Activated T-cell treated with anti-CD3 and anti-CD28 coated beads for 1 hour (primary cell): ENCODE results near the gene CEP19.

Experiments
- DNase-seq: peaks from one replicate; pipeline ENCODE4 v3.0.0-alpha.2; 2020; ENCODE audit warnings: low read depth

CEP19 gene

DNA sequence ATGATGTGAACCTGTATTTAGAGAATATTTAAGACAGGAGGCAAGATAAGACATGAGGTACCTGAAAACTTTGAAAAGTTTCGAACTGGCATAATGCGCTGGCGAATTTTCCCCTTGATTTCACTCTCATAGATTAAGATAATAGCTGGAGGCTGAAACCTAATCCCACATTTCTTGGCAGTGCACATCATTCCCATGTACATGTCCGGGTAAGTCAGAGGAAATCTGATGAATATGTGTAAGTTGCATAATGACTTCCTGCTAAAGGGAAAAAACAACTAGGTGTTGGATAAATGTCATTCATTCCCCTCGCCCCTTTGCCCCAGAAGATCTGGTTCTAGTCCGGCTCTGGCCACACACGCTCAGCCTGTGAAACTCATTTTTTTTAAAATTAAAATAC lies 3.6 kb downstream of the CEP19 start:
- no peak for DNase-seq

- DNase-seq: no peak
Observed at GRCh38 chr3:196707566-196707965, 4.5 kb downstream of the CEP19 start.

GRCh38 chr3:196706731-196707130 lies 5.3 kb downstream of the CEP19 start:
- DNase-seq: no peak

GRCh38 chr3:196706327-196706726 lies 5.7 kb downstream of the CEP19 start:
- DNase-seq: no peak

GRCh38 chr3:196700801-196701200 lies 11.2 kb downstream of the CEP19 start:
- DNase-seq: no peak

GRCh38 chr3:196699749-196700148 lies 12.3 kb downstream of the CEP19 start:
- DNase-seq: no peak

GRCh38 chr3:196697270-196697669 lies 14.8 kb downstream of the CEP19 start:
- DNase-seq: no peak

GRCh38 chr3:196695849-196696226 lies 16.2 kb downstream of the CEP19 start:
- no peak for DNase-seq

GRCh38 chr3:196694941-196695848 lies 16.9 kb downstream of the CEP19 start:
- no peak for DNase-seq

- no peak for DNase-seq
Observed at GRCh38 chr3:196694202-196694638, 17.8 kb downstream of the CEP19 start.

DNA sequence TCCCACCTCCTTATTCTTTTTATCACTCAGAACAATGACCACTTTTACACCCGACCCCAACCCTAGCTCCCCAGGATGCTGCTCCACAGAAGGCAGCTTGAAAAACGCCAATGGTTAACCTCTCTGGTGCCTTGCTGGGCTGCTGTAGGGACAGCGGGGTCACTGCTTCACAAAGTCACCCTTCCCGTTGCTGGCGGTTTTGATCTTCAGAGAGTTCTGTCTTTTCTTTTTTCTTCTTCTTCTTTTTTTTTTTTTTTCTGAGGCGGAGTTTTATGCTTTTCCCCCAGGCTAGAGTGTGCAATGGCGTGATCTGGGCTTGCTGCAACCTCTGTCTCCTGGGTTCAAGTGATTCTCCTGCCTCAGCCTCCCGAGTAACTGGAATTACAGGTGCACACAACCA lies 20.7 kb downstream of the CEP19 start:
- DNase-seq: no peak

- DNase-seq: no peak
Observed at GRCh38 chr3:196689941-196690660, 21.9 kb downstream of the CEP19 start.

GRCh38 chr3:196688349-196688748 lies 23.7 kb downstream of the CEP19 start:
- no peak for DNase-seq

DNA sequence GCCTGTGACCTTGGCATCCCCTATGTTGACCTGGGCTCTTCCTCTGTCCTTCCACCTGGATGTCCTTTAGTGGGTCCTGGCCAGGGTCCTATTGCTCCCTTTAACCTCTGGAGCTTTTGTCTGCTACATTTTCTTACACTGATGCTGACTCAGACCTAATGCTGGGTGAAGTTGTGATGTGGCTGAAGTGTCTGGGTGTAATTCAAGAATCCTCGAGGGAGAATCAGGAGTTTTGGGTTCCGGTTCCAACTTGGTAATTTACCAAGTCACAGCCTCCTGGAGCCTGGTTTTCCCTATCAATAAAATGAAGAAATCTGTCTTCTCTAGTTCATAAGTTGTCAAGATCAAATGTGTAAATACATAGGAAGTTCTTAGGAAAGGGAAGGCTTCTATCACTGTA lies 25.6 kb downstream of the CEP19 start:
- DNase-seq: no peak

GRCh38 chr3:196684548-196685407 lies 27.3 kb downstream of the CEP19 start:
- peak; percentile 42 for DNase-seq

DNA sequence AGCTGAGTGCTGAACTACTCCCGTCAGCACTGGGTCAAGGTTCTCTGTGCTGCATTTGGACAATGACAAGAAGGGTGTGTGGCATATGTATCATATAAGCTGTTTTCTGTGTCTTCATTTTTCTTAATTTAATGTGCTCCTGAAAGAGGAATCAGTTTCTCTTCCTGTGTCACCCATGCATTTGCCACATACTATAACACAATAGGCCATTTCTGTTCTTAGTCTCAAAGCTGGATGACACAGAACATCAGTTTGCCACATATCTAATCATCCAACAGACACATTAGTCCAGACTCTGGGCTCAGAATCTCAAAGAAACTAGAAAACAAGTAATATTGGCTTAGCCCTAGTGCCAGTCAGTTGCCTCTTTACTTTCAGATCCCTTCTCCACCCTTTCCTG lies 34.1 kb downstream of the CEP19 start:
- no peak for DNase-seq

DNA sequence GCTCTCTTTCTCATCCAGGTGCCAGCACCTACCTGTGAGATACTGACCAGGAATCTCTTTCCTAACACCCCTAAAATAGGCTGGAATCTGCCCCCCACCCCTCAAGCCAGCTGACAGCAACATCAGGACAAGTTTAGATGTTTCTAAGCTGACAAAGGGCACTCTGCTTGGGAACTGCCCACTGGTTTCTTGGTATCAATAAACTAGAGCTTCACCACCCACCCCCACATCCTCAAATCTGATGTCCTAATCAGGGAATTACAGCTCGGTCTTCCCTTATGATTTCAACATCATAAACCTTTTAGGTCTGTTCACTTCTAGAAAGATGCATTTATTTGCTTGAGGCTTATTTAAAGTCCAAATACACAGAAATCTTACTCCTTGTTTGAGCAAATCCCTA lies 34.7 kb downstream of the CEP19 start:
- no peak for DNase-seq

GRCh38 chr3:196673632-196674031 lies 38.4 kb downstream of the CEP19 start:
- DNase-seq: no peak

DNA sequence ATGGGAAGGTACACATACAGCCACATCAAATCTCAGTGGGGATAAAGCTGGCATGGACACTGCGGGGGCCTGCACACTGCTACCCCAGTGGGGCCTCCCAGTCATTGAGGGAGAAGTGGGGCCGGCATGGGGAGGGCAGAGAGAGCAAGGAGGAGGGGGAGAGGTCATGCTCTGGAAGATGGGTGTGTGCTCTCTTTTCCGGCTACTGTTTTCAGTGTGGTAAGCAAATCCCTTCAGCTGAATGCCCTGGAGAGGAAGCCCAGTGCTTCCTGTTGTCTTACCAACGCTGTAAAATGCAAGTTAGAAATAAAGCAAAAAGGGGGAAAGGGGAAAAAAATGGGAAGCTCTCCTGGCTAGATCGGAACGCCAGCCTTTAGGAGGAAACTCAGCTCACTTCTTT lies 41.7 kb downstream of the CEP19 start:
- no peak for DNase-seq

DNA sequence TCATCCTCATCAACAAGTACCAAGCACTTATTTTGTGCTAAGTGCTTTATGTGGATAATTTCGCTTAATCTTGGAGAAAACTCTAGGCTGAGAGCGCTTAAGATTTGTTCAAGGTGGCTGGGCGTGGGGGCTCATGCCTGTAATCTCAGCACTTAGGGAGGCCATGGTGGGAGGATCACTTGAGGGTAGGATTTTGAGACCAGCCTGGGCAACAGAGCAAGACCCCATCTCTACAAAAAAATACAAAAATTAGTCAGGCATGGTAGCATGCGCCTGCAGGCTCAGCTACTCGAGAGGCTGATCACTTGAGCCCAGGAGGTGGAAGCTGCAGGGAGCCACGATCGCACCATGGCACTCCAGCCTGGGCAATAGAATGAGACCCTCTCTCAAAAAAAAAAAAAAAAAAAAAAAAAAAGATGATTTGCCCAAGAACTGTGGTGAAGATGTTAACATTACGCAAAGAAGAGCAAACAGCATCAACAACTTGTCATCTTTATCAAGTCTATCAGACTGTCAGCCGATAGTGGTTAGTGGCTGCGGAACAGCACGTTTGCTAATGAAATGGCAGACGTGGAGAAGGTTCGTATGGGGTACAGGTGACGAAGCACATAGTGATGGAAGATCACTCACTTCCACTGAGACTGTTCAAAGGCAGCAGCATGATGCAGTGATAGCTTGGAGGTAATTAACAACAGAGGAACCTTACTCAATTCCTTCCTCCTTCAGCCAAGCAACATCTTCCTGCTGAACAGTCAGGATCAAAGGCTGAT lies 44.8 kb downstream of the CEP19 start:
- no peak for DNase-seq

GRCh38 chr3:196666001-196666867 lies 45.8 kb downstream of the CEP19 start:
- DNase-seq: no peak
